T1000 (cell line): Measurements from ENCODE around the gene GAMT.

Experiments
- DNase-seq: peaks from one replicate; lab custom pipeline; 2025; ENCODE audit warnings: mixed read lengths; lab: John Stamatoyannopoulos, UW

GAMT gene

GRCh38 chr19:1401138-1401888 lies at the start of gene GAMT:
TSS of gene GAMT (minus strand) at chr19:1401542. CDS start at chr19:1401476, 66 bp downstream.
- no peak for DNase-seq

DNA sequence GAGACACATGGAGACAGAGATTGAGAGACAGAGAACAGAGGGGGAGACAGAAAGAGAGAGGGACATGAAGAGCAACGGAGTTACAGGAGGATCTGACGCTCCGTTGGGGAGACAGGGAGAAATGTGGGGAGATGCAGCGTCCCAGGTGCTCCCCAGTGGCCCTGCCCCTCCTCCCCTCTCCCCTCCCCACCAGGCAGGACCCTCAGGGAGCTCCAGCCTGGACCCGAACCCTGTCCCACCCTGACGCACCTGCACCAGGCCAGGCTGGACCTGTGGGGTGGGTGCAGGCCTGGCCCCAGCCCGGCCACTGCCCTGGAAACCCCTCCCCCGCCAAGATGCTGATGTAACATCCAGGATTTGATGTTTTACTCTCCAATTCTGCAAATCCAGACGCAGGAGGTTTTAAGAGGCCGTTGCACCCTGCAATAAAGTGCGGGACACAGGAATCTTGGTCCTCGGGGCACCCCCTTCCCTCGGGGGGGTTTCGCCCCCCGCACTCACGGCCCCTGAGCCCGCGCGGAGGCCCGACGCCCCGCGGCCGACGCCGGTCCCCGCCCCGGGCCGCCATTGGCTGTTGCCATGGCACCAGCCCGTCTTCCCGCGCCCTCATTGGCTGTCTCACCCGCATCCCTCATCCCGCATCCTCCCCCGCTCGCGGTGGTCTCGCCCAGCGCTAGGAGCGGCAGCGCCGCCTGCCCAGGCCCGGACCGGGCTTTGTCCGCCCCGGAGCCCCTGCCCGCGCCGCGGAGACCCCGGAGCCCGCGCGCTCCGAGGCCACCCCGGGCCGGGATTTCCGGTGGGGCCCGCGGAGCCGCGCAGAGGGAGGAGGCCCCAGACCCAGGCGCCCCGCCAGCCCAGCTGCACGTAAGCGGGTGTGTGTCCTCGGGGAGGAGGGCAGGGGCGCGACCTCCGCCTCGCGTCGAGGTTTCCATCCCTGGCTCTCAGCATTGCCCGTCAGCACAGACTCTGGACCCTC lies 48.4 kb upstream of the GAMT start, which contains the start of gene APC2:
Gene APC2, plus strand, starts transcription at position 655 of the 976 bp plus-strand sequence. CDS start 2,881 bp downstream, outside the sequence.
- peak; percentile 46 for DNase-seq

DNA sequence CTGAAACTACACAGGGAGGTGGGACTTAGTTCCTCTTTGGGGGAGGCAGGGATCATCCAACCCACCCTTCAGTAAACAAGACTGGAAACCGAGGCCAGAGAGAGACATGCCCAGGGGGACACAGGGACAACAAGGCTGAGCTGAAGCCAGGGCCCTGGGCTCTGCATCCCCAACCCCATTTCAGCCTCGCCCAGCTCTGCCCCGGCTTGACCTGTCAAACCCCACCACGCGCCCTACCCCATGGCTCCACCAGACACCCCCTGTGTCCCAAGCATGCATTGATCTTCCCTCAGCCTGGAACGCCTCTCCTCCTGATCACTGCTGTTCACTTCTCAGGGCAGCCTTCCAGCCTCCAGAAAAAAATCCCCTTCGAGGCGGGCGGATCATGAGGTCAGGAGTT lies 46.6 kb upstream of the GAMT start:
- DNase-seq = no peak

GRCh38 chr19:1447504-1447903 lies 46.2 kb upstream of the GAMT start:
- no peak for DNase-seq

- DNase-seq = no peak
Measured at GRCh38 chr19:1446713-1447481, 45.6 kb upstream of the GAMT start.

- DNase-seq = peak; percentile 32
Measured at GRCh38 chr19:1445932-1446712, 44.8 kb upstream of the GAMT start.

DNA sequence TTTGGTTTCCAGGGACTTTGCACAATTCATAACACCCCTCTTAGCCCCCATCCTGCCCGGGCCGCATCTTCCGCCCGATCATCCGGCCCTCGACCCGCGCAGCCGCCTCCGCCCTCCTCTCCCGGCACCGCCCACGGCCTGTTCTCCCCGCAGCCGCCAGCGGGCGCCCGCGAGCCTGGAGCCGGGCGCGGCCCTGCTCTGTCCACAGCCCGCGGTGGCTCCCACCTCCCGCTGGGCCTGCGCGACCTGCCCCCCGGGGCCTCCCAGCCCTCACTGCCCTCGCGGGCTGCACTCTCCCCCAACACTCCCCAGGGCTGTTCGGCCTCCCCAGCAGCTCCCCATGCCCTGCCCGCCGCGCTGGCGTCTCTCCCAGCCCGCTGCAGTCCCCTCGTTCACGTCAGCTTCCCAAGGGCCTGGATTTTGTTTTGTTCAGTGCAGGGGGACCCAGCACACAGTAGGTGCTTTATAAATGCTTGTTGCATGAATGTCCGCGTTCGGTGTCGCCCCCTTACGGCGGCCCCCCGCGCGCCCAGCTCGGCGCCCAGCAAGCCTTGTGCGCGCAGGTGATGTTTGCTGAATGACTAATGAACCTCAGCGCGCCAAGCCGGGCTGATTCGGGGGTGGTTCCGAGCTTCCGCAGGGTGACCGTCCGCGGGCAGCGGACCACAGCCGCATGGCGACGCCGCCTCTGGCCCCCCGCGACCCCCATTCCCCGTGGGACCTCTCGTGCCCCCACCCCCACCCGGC lies 44.0 kb upstream of the GAMT start:
- DNase-seq = peak; percentile 59

DNA sequence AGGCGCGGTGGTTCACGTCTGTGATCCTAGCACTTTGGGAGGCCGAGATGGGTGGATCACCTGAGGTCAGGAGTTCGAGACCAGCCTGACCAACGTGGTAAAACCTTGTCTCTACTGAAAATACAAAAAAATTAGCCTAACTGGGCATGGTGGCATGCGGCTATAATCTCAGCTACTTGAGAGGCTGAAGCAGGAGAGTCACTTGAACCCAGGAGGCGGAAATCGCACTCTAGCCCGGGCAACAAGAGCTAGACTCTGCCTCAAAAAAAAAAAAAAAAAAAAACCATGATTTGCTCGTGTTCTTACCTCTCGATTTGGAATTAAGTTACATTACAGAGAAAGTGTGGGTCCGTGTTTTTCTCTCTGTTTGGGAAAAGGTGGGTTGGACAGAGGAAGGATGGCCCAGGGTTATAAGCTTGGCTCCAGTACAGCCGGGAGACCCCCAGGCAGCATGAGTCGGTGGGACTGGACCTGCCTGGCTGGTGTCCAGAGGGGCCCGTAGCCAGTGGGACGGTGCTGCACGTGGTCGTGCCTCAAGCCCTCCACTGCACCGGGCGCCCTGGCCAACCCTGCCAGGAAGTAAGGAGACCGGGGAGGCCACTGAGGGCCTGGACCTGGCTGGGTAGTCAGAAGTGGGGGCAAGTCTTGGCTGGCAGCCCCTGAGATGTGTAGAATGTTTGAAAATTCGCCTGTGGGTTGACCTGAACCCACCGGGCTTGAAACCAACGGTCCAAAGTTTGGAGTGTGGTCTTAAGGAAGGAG lies 40.5 kb upstream of the GAMT start:
- no peak for DNase-seq

- DNase-seq = no peak
Measured at GRCh38 chr19:1441022-1441426, 39.7 kb upstream of the GAMT start.

- DNase-seq = no peak
Measured at GRCh38 chr19:1440418-1440801, 39.1 kb upstream of the GAMT start.

DNA sequence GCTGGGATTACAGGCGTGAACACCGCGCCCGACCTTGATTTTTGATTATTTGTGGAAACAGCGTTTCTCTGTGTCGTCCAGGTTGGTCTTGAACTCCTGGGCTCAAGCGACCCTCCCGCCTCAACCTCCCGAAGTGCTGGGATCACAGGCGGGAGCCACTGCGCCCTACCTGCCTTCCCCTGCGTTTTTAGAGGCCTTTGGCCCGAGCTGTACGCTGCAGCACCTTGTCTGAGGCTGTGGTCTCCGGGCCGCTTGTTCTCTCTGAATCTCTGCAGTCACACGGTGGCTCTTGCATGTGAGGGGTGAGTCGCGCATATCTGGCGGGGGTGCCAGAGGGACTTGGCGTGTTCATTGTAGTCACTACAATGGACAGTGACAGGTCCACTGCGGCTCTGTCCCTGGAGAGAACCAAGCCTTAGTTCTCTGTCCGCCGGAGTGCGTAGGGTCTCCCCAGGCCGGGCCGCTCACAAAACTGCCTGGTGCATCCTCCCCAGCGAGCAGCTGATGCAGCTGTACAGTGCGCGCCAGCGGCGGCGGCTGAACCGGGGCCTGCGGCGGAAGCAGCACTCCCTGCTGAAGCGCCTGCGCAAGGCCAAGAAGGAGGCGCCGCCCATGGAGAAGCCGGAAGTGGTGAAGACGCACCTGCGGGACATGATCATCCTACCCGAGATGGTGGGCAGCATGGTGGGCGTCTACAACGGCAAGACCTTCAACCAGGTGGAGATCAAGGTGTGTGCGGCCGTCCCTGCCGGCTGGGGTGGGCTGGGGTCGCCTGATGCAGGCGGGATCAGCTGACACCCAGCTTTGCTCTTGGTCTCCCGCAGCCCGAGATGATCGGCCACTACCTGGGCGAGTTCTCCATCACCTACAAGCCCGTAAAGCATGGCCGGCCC lies 38.4 kb upstream of the GAMT start:
- DNase-seq = peak; percentile 36

DNA sequence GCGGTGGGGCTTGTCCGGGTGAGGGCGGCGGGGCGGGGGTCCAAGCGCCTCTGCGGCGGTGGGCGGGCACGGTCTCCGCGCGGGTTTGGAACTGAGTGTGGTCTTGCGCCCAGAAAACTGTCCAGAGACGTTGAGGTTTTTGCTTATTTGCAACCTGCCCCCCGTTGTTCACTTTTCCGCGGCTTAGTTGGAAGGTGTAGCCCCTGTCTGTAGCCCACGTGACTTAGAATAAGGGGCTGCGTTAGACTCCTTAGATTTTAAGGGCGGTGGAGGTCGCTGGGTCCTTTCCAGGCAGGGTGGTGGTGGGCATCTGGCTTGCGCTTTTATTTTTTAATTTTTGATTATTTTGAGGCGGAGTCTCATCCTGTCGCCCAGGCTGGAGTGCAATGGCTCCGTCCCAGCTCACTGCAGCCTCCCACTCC lies 37.6 kb upstream of the GAMT start:
- DNase-seq = no peak

DNA sequence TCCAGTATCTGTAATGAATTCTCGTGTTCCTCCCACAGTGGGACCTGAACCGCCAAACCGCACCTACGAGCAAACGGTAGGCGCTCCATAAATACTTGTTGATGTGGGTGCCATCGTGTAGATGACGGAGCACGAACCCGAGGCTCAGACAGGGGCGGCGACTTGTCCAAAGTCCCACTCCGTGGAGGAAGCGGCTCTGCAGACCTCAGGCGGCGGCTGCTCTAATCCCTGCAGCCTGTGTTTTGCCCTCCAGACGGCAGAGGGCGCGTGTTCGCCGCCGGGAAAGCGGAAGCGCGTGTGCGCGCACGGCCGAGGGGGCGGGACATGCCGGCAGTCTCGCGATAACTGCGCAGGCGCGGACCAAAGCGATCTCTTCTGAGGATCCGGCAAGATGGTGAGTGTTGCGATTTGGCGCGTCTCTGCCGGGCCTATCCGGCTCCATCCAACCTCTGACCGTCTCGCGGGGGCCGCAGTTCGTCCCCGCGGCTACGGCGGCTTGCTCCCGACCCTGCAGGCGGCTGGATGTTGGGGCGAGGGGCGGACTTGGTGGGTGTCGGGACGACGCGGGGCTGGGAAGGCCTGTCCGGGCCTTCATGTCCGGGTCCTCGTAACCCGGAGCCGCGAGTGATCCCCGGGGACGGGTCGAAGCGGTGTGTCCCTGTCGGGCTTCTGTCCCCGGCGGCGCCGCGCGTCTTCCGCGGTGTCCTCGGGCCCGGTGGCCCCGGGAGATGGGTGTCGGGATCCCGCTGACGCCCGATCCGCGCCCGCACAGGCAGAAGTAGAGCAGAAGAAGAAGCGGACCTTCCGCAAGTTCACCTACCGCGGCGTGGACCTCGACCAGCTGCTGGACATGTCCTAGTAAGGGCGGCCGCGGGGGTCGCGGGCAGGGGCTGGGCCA lies 36.9 kb upstream of the GAMT start, which contains the start of gene RPS15:
Gene RPS15, plus strand, starts transcription at position 362 of the 898 bp plus-strand sequence. Its CDS starts 30 bp downstream, at position 392.
- DNase-seq = peak; percentile 94

- no peak for DNase-seq
Measured at GRCh38 chr19:1437609-1438008, 36.3 kb upstream of the GAMT start.

- DNase-seq = no peak
Measured at GRCh38 chr19:1435378-1435989, 34.1 kb upstream of the GAMT start.

DNA sequence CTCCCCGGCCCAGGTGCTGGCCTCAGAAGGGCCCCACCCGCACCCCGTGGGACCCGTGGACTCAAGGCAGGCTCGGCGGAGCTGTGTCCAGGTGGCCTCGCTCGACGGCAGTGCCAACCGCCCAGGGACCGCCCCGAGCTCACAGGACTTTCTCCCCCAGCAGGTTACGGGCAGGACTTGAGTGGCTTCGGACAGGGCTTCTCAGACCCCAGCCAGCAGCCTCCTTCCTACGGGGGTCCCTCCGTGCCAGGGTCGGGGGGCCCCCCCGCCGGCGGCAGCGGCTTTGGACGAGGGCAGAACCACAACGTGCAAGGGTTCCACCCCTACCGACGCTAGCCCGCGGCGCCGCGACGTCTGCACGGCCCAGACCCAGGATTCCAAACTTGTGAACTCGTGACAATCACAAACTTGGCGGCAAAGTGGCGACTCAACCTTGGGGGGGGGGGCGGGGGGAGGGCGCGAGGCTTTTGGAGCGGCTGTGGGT lies 33.3 kb upstream of the GAMT start:
- DNase-seq = no peak

GRCh38 chr19:1434040-1434366 lies 32.7 kb upstream of the GAMT start:
- DNase-seq = no peak
